Endothelial cell of umbilical vein (primary cell): ENCODE data around the gene DMD. TPM values are rescaled to one million over a fixed set of nuclear protein-coding genes. Genes with fewer than 3 reads are reported as not detected.

Experiments
- BruUV-seq: library from RNA; stranded (reverse); fragments of 400-500 nt; replicated peaks from 2 replicates; lab custom pipeline; 2021; lab: Mats Ljungman, UMichigan
- CTCF ChIA-PET: fragments of 300-600, 350-600 bp; sonication (Branson Sonifier 250); formaldehyde crosslinking; loops from one replicate; lab custom pipeline; 2021; ENCODE audit warnings: antibody characterized with exemption, inconsistent platforms; lab: Charles Lee
- POLR2A ChIA-PET: fragments of 300-600, 350-600 bp; sonication (Branson Sonifier 250); formaldehyde crosslinking; loops from one replicate; lab custom pipeline; 2021; ENCODE audit warnings: antibody characterized with exemption, inconsistent platforms; lab: Charles Lee
- DNase-seq: peaks from one replicate; pipeline ENCODE4 v3.0.0-alpha.2; 2011; ENCODE audit warnings: low read depth, low spot score
- FAIRE-seq: peaks from 2 replicates; lab custom pipeline; 2011; peaks lifted over from hg19 to GRCh38; lab: Jason Lieb, UNC
- H2AFZ ChIP-seq: 2 replicates; pipeline ENCODE4 v1.6.0; 2012; ENCODE audit warnings: low read depth, low read length, control low read depth, inconsistent platforms
- H3K27ac ChIP-seq: 2 replicates; pipeline ENCODE4 v1.5.1; 2011; ENCODE audit warnings: low read depth, mild to moderate bottlenecking, control low read depth, low read length, moderate library complexity; ENCODE audit not compliant: insufficient read depth
- H3K27me3 ChIP-seq, 2 experiments: 2 replicates each; pipeline versions ENCODE4 v1.6.0 to v1.6.1; 2011; ENCODE audit warnings: low read length in 2 of 2, mixed read lengths in 1 of 2; ENCODE audit not compliant: control insufficient read depth in 2 of 2, insufficient read depth in 2 of 2
- H3K36me3 ChIP-seq, 2 experiments: 2 replicates in 1 of 2; 3 replicates in 1 of 2; pipeline ENCODE4 v1.5.1; 2011; ENCODE audit warnings: low read length in 2 of 2, mild to moderate bottlenecking in 1 of 2, moderate library complexity in 1 of 2; ENCODE audit not compliant: control insufficient read depth in 2 of 2, insufficient read depth in 2 of 2; ENCODE audit errors: extremely low read depth in 1 of 2
- H3K4me1 ChIP-seq: 3 replicates; pipeline ENCODE4 v1.5.1; 2011; ENCODE audit warnings: mild to moderate bottlenecking, low read length; ENCODE audit not compliant: control insufficient read depth, insufficient read depth; ENCODE audit errors: extremely low read depth
- H3K4me2 ChIP-seq: 2 replicates; pipeline ENCODE4 v1.6.1; 2011; ENCODE audit warnings: low read length, control low read depth, mixed read lengths; ENCODE audit not compliant: insufficient read depth
- H3K4me3 ChIP-seq, 3 experiments: fragments of 200-600 bp in 1 of 3; sonication (generic), shearing (Covaris generic) in 1 of 3; replicated peaks in 1 of 3; 2 replicates each; pipeline ENCODE4 v1.5.1; 2011 to 2016; ENCODE audit warnings: control low read depth in 3 of 3, low read length in 3 of 3, mild to moderate bottlenecking in 2 of 3, inconsistent platforms in 1 of 3, low read depth in 1 of 3, moderate library complexity in 1 of 3; ENCODE audit not compliant: insufficient read depth in 1 of 3
- H3K79me2 ChIP-seq: 2 replicates; pipeline ENCODE4 v1.6.0; 2012; ENCODE audit warnings: low read length, inconsistent platforms; ENCODE audit not compliant: control insufficient read depth, insufficient read depth
- H3K9ac ChIP-seq: replicated peaks from 2 replicates; pipeline ENCODE3; 2011; ENCODE audit warnings: low read length, control low read depth; ENCODE audit not compliant: insufficient read depth; ENCODE audit errors: extremely low read depth
- H3K9me1 ChIP-seq: replicated peaks from 3 replicates; pipeline ENCODE4 v1.6.0; 2011; ENCODE audit warnings: mild to moderate bottlenecking, low read length; ENCODE audit not compliant: control insufficient read depth, insufficient read depth; ENCODE audit errors: extremely low read depth
- H3K9me3 ChIP-seq: replicated peaks from 2 replicates; pipeline ENCODE4 v1.5.1; 2012; ENCODE audit warnings: low read length, inconsistent platforms; ENCODE audit not compliant: control insufficient read depth, insufficient read depth
- H4K20me1 ChIP-seq: replicated peaks from 2 replicates; pipeline ENCODE3; 2011; ENCODE audit warnings: mild to moderate bottlenecking, low read length; ENCODE audit not compliant: control insufficient read depth, insufficient read depth; ENCODE audit errors: extremely low read depth
- EZH2 ChIP-seq: IDR thresholded peaks from 2 replicates; pipeline ENCODE4 v1.6.1; 2012; ENCODE audit warnings: borderline replicate concordance, low read depth, mild to moderate bottlenecking, moderate library complexity, low read length, inconsistent platforms; ENCODE audit not compliant: severe bottlenecking
- FOS ChIP-seq: IDR thresholded peaks from 2 replicates; pipeline ENCODE4 v1.6.1; 2011; ENCODE audit warnings: mild to moderate bottlenecking, low read length, moderate library complexity, borderline replicate concordance; ENCODE audit not compliant: insufficient read depth
- GATA2 ChIP-seq: IDR thresholded peaks from 2 replicates; pipeline ENCODE4 v1.7.0; 2011; ENCODE audit warnings: low read depth, mild to moderate bottlenecking, moderate library complexity, mixed read lengths, low read length; ENCODE audit not compliant: insufficient read length, insufficient read depth
- JUN ChIP-seq: IDR thresholded peaks from 2 replicates; pipeline ENCODE4 v1.6.1; 2011; ENCODE audit warnings: borderline replicate concordance, low read depth; ENCODE audit not compliant: insufficient read length, insufficient read depth
- MYC ChIP-seq: IDR thresholded peaks from one replicate; pipeline ENCODE4 v1.6.1; 2011; ENCODE audit warnings: mild to moderate bottlenecking, low read depth, low read length
- POLR2A ChIP-seq: IDR thresholded peaks from 2 replicates; pipeline ENCODE4 v1.6.1; 2012; ENCODE audit warnings: low read depth, mild to moderate bottlenecking, control low read depth, low read length
- POLR2AphosphoS5 ChIP-seq: IDR thresholded peaks from 2 replicates; pipeline ENCODE4 v1.6.1; 2012; ENCODE audit warnings: low read depth, mild to moderate bottlenecking, control low read depth, low read length, moderate library complexity; ENCODE audit not compliant: insufficient read depth
- dilution Hi-C: fragments of 300-500 bp; cut with MboI; formaldehyde crosslinking; loops from one replicate; pipeline ENCODE4 v1.15.0; 2019; ENCODE audit warnings: low sequenced_read_pairs; ENCODE audit not compliant: extremely low pct_ligation_motif_present
- intact Hi-C: fragments of 100-400 bp; cut with micrococcal nuclease; formaldehyde crosslinking; loops from one replicate; pipeline ENCODE4 v1.10.0; 2022
- polyA plus RNA-seq, 4 experiments: library from polyadenylated mRNA; depleted of rRNA in 3 of 4; stranded (reverse) in 3 of 4; unstranded in 1 of 4; fragments of >200 nt; gene quantifications; 2 replicates each; pipeline versions ENCODE4 v1.2.1 to v1.2.3, GENCODE V29; 2011 to 2012; ENCODE audit warnings: missing spikeins in 1 of 4
- total RNA-seq: library from RNA; stranded (reverse); gene quantifications from 2 replicates; pipeline ENCODE4 v1.2.3, GENCODE V29; 2021
- TF ChIP-seq, protein P1 (sequence below), 2 donors: IDR thresholded peaks; 1 replicate in 1 of 2; 2 replicates in 1 of 2; pipeline ENCODE4 v1.5.1; 2011; ENCODE audit warnings: low read length in 2 of 2, mild to moderate bottlenecking in 2 of 2, moderate library complexity in 2 of 2, control low read depth in 1 of 2, inconsistent platforms in 1 of 2, low read depth in 1 of 2; ENCODE audit not compliant: insufficient read depth in 1 of 2; ENCODE audit errors: extremely low read depth in 1 of 2
- TF ChIP-seq, protein P2 (sequence below): IDR thresholded peaks from 2 replicates; pipeline ENCODE4 v1.6.1; 2011; ENCODE audit not compliant: insufficient read depth, insufficient read length

The DMD gene
- total and polyA plus RNA-seq, 2 donors (not counting 3 experiments of a cell fraction or from before 2014, with no cell fraction given), result 7.3 to 9.0 TPM

DNA sequence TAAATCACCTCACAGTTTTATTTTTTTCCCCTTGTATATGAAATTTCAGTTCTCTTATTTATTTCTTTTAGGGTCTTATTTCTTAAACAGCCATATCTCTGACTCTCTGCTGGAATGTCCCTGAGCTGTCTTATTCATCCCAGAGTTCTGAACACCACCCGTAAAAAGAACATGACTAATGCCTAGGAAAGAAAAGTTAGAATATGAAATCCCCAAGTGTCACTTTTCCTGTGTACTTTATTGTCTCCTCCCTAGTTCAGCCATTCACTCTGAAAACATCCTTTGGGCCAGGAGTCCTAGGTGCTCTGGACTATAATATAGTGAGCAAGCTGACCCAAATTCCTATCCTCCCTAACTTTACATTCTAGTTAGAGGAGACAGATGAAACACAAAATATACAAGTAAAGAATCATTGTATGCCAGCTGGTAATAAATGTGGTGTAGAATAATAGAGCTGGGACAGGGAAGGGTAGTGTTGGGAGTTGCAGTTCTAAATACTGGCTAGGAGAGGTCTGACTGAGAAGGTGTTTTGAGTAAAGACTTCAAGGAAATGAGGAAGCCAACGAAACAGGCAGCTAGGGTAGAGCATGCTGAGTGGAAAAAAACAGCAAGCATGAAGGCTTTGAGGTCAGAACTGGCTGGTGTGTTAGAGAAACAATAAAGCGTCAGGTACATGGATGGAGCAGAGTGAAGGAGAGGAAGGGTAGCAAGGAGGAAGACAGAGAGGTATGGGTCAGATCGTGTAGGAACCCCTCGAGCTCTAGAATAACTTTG is 2098.9 kb downstream of the DMD start:
- CTCF ChIA-PET, result interaction anchor here (0.6 to 0.7 kb wide), 2 partner anchors 11 to 63 kb away, joined by 3 read pairs; no protein-coding TSS in a partner anchor
- H3K4me1 ChIP-seq, result no peaks in the 10 kb centered on the region
- no peak overlapping the region for H3K27ac ChIP-seq
- TF ChIP-seq FOS (no peak), EZH2 (no peak), POLR2AphosphoS5 (no peak), POLR2A (no peak), GATA2 (no peak), MYC (no peak), JUN (no peak)
- TF ChIP-seq, protein P1, sequence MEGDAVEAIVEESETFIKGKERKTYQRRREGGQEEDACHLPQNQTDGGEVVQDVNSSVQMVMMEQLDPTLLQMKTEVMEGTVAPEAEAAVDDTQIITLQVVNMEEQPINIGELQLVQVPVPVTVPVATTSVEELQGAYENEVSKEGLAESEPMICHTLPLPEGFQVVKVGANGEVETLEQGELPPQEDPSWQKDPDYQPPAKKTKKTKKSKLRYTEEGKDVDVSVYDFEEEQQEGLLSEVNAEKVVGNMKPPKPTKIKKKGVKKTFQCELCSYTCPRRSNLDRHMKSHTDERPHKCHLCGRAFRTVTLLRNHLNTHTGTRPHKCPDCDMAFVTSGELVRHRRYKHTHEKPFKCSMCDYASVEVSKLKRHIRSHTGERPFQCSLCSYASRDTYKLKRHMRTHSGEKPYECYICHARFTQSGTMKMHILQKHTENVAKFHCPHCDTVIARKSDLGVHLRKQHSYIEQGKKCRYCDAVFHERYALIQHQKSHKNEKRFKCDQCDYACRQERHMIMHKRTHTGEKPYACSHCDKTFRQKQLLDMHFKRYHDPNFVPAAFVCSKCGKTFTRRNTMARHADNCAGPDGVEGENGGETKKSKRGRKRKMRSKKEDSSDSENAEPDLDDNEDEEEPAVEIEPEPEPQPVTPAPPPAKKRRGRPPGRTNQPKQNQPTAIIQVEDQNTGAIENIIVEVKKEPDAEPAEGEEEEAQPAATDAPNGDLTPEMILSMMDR (IDR thresholded peaks at IDR 0.05; ENCODE audit: extremely low read depth in 1 of 2, insufficient read depth in 1 of 2, low read depth in 1 of 2, low read length in 2 of 2), result no peak
- TF ChIP-seq, protein P2, sequence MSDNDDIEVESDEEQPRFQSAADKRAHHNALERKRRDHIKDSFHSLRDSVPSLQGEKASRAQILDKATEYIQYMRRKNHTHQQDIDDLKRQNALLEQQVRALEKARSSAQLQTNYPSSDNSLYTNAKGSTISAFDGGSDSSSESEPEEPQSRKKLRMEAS, result no peak
- dilution Hi-C loops (no loop called here), intact Hi-C loops (no loop called here)
- no peak overlapping the region for H3K9ac ChIP-seq
- no peak overlapping the region for H3K4me3 ChIP-seq
- H3K27me3 ChIP-seq, result no peaks in the 10 kb centered on the region
- no peaks in the 10 kb centered on the region for H4K20me1 ChIP-seq
- DNase-seq (no peak), FAIRE-seq (no peak)
- no peaks in the 10 kb centered on the region for H3K79me2 ChIP-seq
- no peaks in the 10 kb centered on the region for H3K9me1 ChIP-seq
- no peaks in the 10 kb centered on the region for H3K9me3 ChIP-seq
- no peaks in the 10 kb centered on the region for H3K36me3 ChIP-seq
- H2AFZ ChIP-seq, result no peak overlapping the region
- H3K4me2 ChIP-seq, result no peak overlapping the region
- POLR2A ChIA-PET, result no interaction called here
- no TSS peak for BruUV-seq
